ENCODE measurements around the gene RPL21.

GRCh38 chr13:27264181-27264580, 12.8 kb downstream of the RPL21 start:
- no peak for TF ChIP-seq CTCF (IDR thresholded peaks at IDR 0.05)
- TF ChIP-seq POLR2AphosphoS5 (IDR thresholded peaks at IDR 0.05): no peak
- no peak for TF ChIP-seq POLR2A (IDR thresholded peaks at IDR 0.05)
